HG02938 (cell line): ENCODE results near the gene C21orf91.
A peak's percentile ranks its signal among the peaks of the same experiment; 100 is the strongest.
"Not testable (repeated sequence)": the region's sequence is repeated elsewhere in the genome, so short reads cannot be mapped to it uniquely, and the experiment has no call there.

ENCODE experiments used
- ATAC-seq: cut with Tn5 transposase; IDR thresholded peaks from one replicate; pipeline ENCODE4 v1.9.1; 2021; ENCODE audit warnings: mild to moderate bottlenecking, moderate library complexity; ENCODE audit not compliant: unreplicated experiment

Gene C21orf91

DNA sequence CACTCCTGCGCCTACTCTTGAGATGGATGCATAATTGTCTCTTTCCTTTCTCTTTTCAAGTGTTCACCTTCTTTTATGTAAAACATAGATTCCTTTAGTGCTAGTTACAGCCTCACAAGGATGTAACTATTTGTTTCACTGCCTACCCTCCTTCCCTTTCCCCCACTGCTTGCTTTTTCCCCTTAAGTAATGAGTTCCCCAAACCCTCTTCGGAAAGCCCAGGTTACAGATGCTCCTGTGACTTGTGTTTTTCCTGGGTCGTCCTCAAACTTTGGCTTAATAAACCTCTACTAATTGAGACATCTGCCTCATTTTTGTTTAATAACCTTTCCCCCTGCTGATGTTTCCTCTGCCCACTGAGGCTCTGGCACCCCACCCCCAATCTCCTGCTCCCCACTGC, 39.2 kb downstream of the C21orf91 start:
- no peak for ATAC-seq

DNA sequence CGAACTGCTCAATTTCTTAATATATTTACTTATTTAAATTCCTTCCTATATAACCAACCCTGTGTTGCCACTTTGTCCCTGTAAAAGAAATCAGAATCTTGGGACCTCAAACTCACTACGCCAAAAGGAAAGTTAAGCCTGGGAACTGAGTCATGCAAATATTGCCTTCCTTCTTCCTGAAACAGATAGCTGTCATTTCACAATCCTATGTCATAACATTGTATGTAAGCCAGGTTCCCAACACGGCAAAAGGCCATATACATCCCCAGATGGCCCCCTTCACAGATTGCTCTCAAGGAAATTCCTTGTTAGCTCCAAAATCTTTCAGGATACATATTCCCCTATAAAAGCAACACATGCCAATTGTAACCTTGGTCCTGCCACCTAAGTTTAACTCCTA, 39.7 kb downstream of the C21orf91 start:
- no peak for ATAC-seq

DNA sequence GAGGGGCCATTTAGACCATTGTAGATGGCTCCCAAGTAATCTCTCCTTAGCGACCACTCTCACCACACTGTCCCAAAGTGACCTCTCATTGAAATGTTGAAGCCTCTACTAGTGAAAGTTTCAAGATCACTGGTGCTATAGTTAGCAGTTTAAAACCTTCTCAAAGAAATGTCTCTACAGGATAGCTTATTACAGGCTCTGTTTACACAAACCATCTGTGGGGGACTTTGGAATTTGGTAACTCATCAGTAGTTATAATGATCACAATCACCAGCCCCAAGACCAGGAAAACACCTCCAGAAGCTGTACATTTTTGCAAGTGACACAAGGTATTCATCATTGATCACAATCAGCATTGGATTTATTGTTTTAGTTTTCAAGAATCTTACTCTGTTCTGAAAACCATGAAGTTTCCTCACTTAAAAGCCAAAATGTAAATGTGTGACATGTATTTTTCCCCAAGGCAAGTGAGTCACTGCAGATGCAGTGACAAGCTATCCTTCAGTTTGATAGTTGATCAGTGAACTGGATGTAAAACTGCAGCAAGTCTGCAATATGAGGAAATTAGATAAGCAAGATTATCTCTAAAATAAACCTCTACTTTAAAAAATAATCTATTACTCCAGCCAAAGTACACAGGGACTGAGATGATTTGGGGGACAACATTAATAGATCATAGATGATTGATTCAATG, 41.9 kb downstream of the C21orf91 start:
- no peak for ATAC-seq

DNA sequence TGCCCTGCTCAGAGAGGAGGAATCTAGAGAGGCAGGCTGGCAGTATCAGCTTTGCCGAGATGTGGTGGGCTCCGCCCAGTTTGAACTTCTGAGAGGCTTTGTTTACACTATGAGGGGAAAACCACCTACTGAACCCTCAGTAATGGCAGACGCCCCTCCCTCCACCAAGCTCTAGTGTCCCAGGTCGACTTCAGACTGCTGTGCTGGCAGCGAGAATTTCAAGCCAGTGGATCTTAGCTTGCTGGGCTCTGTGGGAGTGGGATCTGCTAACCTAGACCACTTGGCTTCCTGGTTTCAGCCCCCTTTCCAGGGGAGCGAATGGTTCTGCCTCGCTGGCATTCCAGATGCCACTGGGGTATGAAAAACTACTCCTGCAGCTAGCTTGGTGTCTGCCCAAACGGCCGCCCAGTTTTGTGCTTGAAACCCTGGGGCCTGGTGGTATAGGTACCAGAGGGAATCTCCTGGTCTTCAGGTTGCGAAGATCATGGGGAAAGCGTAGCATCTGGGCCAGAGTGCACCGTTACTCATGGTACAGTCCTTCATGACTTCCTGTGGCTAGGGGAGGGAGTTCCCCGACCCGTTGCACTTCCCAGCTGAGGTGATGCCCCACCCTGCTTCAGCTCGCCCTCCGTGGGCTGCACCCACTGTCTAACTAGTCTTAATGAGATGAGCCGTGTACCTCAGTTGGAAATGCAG, 43.6 kb downstream of the C21orf91 start:
- ATAC-seq: peak; percentile 42

DNA sequence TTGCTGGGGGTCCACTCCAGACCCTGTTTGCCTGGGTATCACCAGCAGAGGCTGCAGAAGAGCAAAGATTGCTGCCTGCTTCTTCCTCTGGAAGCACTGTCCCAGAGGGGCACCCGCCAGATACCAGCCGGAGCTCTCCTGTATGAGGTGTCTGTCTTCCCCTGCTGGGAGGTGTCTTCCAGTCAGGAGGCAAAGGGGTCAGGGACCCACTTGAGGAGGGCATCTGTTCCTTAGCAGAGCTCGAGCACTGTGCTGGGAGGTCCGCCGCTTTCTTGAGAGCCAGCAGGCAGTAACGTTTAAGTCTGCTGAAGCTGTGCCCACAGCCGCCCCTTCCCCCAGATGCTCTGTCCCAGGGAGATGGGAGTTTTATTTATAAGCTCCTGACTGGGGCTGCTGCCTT, 44.1 kb downstream of the C21orf91 start:
- not testable (repeated sequence) for ATAC-seq

DNA sequence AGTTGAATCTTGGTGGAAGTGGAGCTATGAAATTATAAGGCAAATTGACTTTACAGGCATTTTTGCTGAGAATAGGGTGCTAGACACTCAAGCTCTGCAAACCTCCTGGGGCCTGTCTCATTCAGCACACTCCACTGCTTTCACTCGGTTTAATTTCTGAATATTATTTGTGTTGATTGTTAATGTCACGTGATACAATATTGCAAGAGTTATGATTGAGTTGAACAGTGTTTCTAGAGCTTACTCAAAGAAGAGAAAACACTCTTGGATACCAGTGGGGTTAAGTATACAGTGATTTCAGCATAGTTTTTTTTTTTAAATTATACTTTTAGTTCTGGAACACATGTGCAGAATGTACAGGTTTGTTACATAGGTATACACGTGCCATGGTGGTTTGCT, 49.7 kb downstream of the C21orf91 start:
- ATAC-seq: no peak

DNA sequence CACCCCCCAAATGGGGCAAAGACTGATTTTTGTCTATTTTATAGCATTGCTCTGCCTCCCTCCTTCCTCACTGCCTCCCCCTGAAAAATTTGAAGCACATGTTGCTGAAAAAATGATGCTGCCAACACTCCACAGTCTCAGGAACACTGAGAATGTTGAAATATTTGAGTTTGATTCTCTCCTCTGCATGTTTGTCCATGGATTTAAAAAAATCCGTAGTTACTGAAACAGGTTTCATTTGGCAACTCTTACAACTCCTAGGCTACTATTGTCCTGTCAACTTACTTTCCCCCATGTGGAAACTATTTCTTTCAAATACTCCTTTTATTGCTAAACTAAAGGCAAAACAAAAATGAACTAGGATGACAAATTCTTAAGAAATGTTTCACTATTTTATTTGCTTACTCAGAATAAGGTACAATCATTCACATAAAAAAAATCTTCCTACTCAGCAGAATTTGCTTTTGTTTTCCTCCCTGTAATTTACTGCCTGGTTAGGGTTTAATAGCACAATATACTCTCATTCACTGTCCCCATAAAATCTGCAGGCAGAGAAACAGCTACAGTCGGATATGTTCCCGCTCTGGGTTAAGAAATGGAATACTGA, 50.2 kb downstream of the C21orf91 start:
- no peak for ATAC-seq

DNA sequence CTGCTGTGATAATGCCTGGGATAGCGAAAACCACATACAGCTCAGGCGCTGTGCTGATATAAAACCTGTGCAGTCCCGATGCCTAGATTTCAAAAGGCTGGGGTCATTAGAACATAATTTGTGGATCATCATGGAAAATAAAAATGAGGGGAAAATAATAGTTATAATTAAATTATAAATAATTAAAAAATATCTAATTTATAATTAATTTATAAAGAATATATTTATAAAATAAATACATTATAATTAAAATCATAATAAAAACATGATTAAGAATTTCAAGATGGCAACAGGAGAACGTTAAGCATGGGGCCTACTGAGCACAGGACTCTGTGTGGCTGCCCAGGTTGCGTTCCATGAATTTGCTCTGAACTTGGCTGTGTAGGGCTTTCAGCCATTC, 53.9 kb downstream of the C21orf91 start:
- no peak for ATAC-seq

- ATAC-seq: no peak
These were observed 55.7 kb downstream of the C21orf91 start for GRCh38 chr21:17763288-17764037.

DNA sequence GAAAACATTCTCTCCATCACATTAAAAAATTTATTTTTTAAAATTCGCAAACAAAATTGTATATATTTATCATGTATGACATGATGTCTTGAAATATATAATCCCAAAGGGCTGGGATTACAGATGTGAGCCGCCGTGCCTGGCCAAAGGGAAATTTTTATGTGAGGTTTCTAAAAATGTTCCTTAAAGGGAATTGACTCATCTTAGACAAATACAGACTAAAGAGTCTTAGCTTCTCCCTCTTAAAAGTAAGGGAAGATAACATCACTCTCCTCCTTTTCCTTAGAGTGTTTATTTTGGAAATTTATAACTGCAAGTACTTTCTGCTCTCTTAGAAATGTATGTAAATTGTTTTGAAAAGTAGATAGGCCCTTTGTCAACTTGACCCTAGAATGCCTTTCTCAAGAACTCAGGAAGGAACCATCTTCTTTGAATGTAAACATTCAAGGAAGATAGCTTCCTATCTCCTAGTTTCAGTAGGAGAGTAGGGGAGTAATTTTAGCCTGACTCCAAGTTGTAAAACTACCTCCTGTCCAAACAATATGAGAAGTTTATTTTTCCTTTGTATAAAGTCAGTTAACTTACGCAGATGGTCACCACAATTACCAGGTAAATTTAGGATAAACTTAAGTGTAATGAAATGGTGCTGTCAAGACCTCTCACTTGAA, 59.5 kb downstream of the C21orf91 start:
- no peak for ATAC-seq

DNA sequence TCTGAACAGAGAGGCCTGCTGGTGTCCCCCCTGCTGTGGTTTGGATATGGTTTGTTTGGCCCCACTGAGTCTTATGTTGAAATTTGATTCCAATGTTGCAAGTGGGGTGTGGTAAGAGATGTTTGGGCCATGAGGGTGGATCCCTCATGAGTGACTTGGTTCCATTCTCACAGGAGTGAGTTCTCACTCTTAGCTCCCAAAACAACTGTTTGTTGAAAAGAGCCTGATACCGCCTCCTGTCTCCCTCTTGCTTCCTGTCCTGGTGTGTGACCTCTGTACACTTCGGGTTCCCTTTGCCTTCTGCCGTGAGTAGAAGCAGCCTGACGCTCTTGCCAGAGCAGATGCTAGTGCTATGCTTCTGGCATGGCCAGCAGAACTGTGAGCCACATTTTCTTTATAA, 60.5 kb downstream of the C21orf91 start:
- ATAC-seq: no peak

- no peak for ATAC-seq
These were observed 61.5 kb downstream of the C21orf91 start for GRCh38 chr21:17757671-17758070.

DNA sequence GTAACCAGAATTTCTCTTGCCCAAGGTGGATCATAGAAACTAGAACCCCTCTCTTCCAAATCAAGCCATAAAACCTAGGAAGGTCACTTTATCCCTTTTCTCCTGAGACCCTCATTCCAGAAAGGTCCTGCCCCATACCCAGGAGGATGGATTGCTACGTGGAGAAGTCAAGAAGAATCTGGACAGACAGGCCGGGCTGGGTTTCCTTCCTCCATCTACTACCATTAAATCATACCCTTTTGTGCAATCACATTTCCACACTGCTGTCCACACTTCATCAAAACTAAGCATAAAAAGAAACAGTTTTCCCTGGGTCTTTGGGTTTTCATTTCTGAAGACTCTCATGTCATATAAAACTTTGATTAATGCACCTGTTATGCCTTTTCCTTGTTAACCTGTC, 65.4 kb downstream of the C21orf91 start:
- no peak for ATAC-seq

- ATAC-seq: no peak
These were observed 67.0 kb downstream of the C21orf91 start for GRCh38 chr21:17752171-17752570.

DNA sequence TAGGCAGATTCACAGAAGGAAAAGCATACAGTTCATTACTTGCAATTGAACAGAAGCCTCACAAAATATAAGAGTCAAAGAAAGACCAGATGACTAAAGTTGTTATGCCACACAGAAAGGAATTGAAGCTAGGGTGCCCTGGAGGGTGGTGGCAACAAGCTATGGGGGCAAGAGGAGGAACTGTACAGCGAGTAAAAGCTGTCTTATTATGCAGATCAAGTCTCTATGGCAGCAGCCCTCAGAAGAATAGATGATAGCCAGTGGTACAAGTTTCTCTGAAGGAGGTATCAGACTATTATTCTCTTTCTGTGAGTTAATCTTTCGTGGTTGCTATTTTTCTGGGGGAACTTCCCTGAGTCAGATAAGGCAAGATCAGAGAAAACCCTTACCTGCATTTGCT, 72.2 kb downstream of the C21orf91 start:
- ATAC-seq: no peak

- no peak for ATAC-seq
These were observed 74.1 kb downstream of the C21orf91 start for GRCh38 chr21:17745086-17745485.

DNA sequence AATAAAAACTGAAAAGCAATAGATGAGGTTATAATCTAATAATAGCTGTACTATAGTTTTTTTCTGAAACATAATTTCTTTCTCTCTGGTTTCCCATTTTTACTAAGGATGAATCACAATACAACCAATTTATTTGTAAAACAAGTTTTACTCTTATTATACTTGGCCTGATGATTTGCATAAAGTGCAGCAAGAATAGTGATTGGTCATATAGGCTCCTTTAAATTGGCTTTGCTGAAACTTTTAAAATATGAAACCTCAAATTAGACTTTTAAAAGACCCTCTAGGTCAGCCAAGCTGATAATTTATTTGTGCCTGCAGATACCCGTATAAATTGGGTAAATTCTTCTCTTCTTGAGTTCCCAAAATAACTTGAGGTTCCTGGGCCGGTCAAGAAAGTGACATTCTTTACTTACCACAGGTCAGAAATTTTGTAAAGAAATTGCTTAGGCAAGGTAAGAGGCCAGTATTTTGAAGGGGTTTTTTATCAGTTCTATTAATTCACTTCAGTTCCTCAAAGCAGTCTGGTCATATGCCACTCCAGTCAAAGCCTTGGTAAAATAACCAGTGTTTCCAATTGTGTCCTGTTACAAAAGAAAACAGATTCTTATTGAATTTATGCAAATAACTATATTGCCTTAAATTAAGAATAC, 76.1 kb downstream of the C21orf91 start:
- no peak for ATAC-seq

GRCh38 chr21:17742181-17742580, 77.0 kb downstream of the C21orf91 start:
- ATAC-seq: no peak
